GM23248 (cell line): ENCODE data around the gene PNPLA2. TPM values are rescaled to one million over a fixed set of nuclear protein-coding genes. Genes with fewer than 3 reads are reported as not detected.
A peak's percentile ranks its signal among the peaks of the same experiment; 100 is the strongest.

Source experiments
- DNase-seq: peaks from one replicate; pipeline ENCODE4 v3.0.0-alpha.2; 2015
- H2AFZ ChIP-seq: fragments of 200-600 bp; sonication (generic); 2 replicates; pipeline ENCODE4 v1.6.1; 2016; ENCODE audit warnings: antibody characterized with exemption
- H3F3A ChIP-seq: fragments of 200-600 bp; sonication (generic); 2 replicates; pipeline ENCODE4 v1.6.1; 2016; ENCODE audit warnings: mild to moderate bottlenecking, antibody characterized with exemption, mixed run types; ENCODE audit not compliant: insufficient read depth
- H3K27ac ChIP-seq: fragments of 200-600 bp; sonication (generic); 2 replicates; pipeline ENCODE4 v1.5.1; 2016; ENCODE audit warnings: mild to moderate bottlenecking
- H3K27me3 ChIP-seq: fragments of 200-600 bp; sonication (generic); replicated peaks from 2 replicates; pipeline ENCODE4 v1.6.1; 2016; ENCODE audit warnings: mild to moderate bottlenecking; ENCODE audit not compliant: insufficient read depth
- H3K36me3 ChIP-seq: fragments of 200-600 bp; sonication (generic); 2 replicates; pipeline ENCODE4 v1.6.1; 2016; ENCODE audit warnings: low read depth, mild to moderate bottlenecking
- H3K4me1 ChIP-seq: fragments of 200-600 bp; sonication (generic); 2 replicates; pipeline ENCODE4 v1.6.1; 2016; ENCODE audit warnings: mild to moderate bottlenecking; ENCODE audit not compliant: insufficient read depth
- H3K4me2 ChIP-seq: fragments of 200-600 bp; sonication (generic); one replicate; pipeline ENCODE4 v1.6.1; 2016; ENCODE audit warnings: mild to moderate bottlenecking; ENCODE audit not compliant: unreplicated experiment
- H3K4me3 ChIP-seq: fragments of 200-600 bp; sonication (generic); 2 replicates; pipeline ENCODE4 v1.5.1; 2016; ENCODE audit warnings: mild to moderate bottlenecking
- H3K79me2 ChIP-seq: fragments of 200-600 bp; sonication (generic); 2 replicates; pipeline ENCODE4 v1.6.1; 2016; ENCODE audit warnings: mild to moderate bottlenecking; ENCODE audit not compliant: insufficient read depth
- H3K9ac ChIP-seq: fragments of 200-600 bp; sonication (generic); 2 replicates; pipeline ENCODE4 v1.6.1; 2016; ENCODE audit warnings: mild to moderate bottlenecking
- H3K9me2 ChIP-seq: fragments of 200-600 bp; sonication (generic); 2 replicates; pipeline ENCODE4 v1.6.1; 2016; ENCODE audit warnings: mixed run types, mild to moderate bottlenecking, moderate library complexity; ENCODE audit not compliant: insufficient read depth
- H3K9me3 ChIP-seq: fragments of 200-600 bp; sonication (generic); one replicate; pipeline ENCODE4 v1.6.1; 2017; ENCODE audit warnings: low read depth
- H4K20me1 ChIP-seq: fragments of 200-600 bp; sonication (generic); 2 replicates; pipeline ENCODE4 v1.6.0; 2016; ENCODE audit not compliant: insufficient read depth
- EZH2 ChIP-seq: fragments of 200-600 bp; sonication (generic); IDR thresholded peaks from 2 replicates; pipeline ENCODE4 v1.6.1; 2018; ENCODE audit warnings: antibody characterized with exemption, mild to moderate bottlenecking; ENCODE audit not compliant: insufficient read depth, poor library complexity, severe bottlenecking
- EZH2phosphoT487 ChIP-seq: fragments of 200-600 bp; sonication (generic); IDR thresholded peaks from 2 replicates; pipeline ENCODE4 v1.6.1; 2018; ENCODE audit warnings: antibody characterized with exemption, moderate library complexity, mild to moderate bottlenecking, low read depth; ENCODE audit not compliant: insufficient read depth
- WGBS, 2 experiments: methylation state at CpG; one replicate each; pipeline ENCODE4 v1.1.6; 2015 to 2017; ENCODE audit warnings: low lambda C conversion rate in 2 of 2, low coverage in 1 of 2; ENCODE audit errors: missing lambda C conversion rate in 2 of 2; 5-methylcytosine and 5-hydroxymethylcytosine counted together
- in situ Hi-C: fragments of 300-500 bp; cut with MboI; formaldehyde crosslinking; loops from 2 replicates; pipeline ENCODE4 v1.15.0; 2020
- polyA plus RNA-seq: library from polyadenylated mRNA; unstranded; fragments of >200 nt; fragmentation: Nextera tagmentation; extraction: Ambion mirVana; gene quantifications from 2 replicates; pipeline ENCODE4 v1.2.1, GENCODE V29; 2016
- total RNA-seq: library from RNA; depleted of rRNA; stranded (reverse); fragments of >200 nt; shearing (Covaris generic); gene quantifications from 2 replicates; pipeline ENCODE4 v1.2.3, GENCODE V29; 2014

PNPLA2 gene
- total and polyA plus RNA-seq, 2 experiments from 2014 or later: 38.7 to 87.6 TPM

GRCh38 chr11:821512-822371, 3.0 kb downstream of the PNPLA2 start:
- Histone ChIP-seq H3F3A (peaks cover 3% of the 10 kb centered on the region; the same call in 1 of the 2 replicates), H4K20me1 (no peaks in the 10 kb centered on the region), H3K9me3 (no peaks in the 10 kb centered on the region), H3K79me2 (peaks cover 38% of the 10 kb centered on the region), H3K36me3 (peaks cover 3% of the 10 kb centered on the region; the same call in 1 of the 2 replicates), H3K27ac (peak overlapping the region; percentile 77), H3K9me2 (no peaks in the 10 kb centered on the region), H3K4me2 (peak overlapping the region; percentile 88), H3K4me1 (peaks cover 18% of the 10 kb centered on the region), H3K27me3 (peaks cover 3% of the 10 kb centered on the region; the same call in 1 of the 2 replicates), H2AFZ (no peak overlapping the region), H3K4me3 (peak overlapping the region; percentile 79), H3K9ac (peak overlapping the region; percentile 92; the same call in 1 of the 2 replicates)
- DNase-seq: no peak
- in situ Hi-C loops: no loop called here
- no peak for TF ChIP-seq EZH2phosphoT487
- TF ChIP-seq EZH2: no peak
- 84 to 88% methylated on average over 18 to 22 of the region's 22 CpGs for WGBS, 2 experiments

GRCh38 chr11:823441-824291, 5.0 kb downstream of the PNPLA2 start:
- H3F3A ChIP-seq: no peaks in the 10 kb centered on the region
- peaks cover 3% of the 10 kb centered on the region; the same call in 1 of the 2 replicates for H3K36me3 ChIP-seq
- TF ChIP-seq EZH2 (no peak), EZH2phosphoT487 (no peak)
- in situ Hi-C loops: no loop called here
- no peak overlapping the region for H2AFZ ChIP-seq
- H3K9me3 ChIP-seq: no peaks in the 10 kb centered on the region
- no peaks in the 10 kb centered on the region for H3K9me2 ChIP-seq
- 86 to 89% methylated on average over 9 to 51 of the region's 53 CpGs for WGBS, 2 experiments
- no peak overlapping the region for H3K9ac ChIP-seq
- H4K20me1 ChIP-seq: no peaks in the 10 kb centered on the region
- H3K79me2 ChIP-seq: peaks cover 38% of the 10 kb centered on the region
- H3K27me3 ChIP-seq: peaks cover 7% of the 10 kb centered on the region; the same call in 1 of the 2 replicates
- DNase-seq: no peak
- no peak overlapping the region for H3K4me2 ChIP-seq
- no peak overlapping the region for H3K4me3 ChIP-seq
- H3K4me1 ChIP-seq: peaks cover 14% of the 10 kb centered on the region
- no peak overlapping the region for H3K27ac ChIP-seq

GRCh38 chr11:824292-824880, 5.7 kb downstream of the PNPLA2 start:
- Histone ChIP-seq H3K36me3 (peaks cover 3% of the 10 kb centered on the region; the same call in 1 of the 2 replicates), H3K27ac (no peak overlapping the region), H3K27me3 (peaks cover 7% of the 10 kb centered on the region; the same call in 1 of the 2 replicates), H3K4me3 (no peak overlapping the region), H3K9me3 (no peaks in the 10 kb centered on the region), H3F3A (no peaks in the 10 kb centered on the region), H3K9ac (no peak overlapping the region), H4K20me1 (no peaks in the 10 kb centered on the region), H3K4me2 (no peak overlapping the region), H3K79me2 (peaks cover 38% of the 10 kb centered on the region), H3K9me2 (no peaks in the 10 kb centered on the region), H2AFZ (no peak overlapping the region), H3K4me1 (peaks cover 14% of the 10 kb centered on the region)
- TF ChIP-seq EZH2phosphoT487 (no peak), EZH2 (no peak)
- in situ Hi-C loops: no loop called here
- DNase-seq: no peak
- 86 to 93% methylated on average over 39 to 53 of the region's 59 CpGs for WGBS, 2 experiments

- H3K4me1 ChIP-seq: peaks cover 14% of the 10 kb centered on the region
- H4K20me1 ChIP-seq: no peaks in the 10 kb centered on the region
- no peak overlapping the region for H3K9ac ChIP-seq
- in situ Hi-C loops: no loop called here
- peaks cover 3% of the 10 kb centered on the region; the same call in 1 of the 2 replicates for H3K36me3 ChIP-seq
- H3K4me3 ChIP-seq: no peak overlapping the region
- H3K4me2 ChIP-seq: no peak overlapping the region
- H3K79me2 ChIP-seq: peaks cover 34% of the 10 kb centered on the region
- no peaks in the 10 kb centered on the region for H3K9me3 ChIP-seq
- TF ChIP-seq EZH2 (no peak), EZH2phosphoT487 (no peak)
- no peak overlapping the region for H2AFZ ChIP-seq
- DNase-seq: no peak
- H3K27me3 ChIP-seq: peaks cover 7% of the 10 kb centered on the region; the same call in 1 of the 2 replicates
- no peaks in the 10 kb centered on the region for H3F3A ChIP-seq
- WGBS, 2 experiments: 74 to 81% methylated on average over 11 of the region's 11 CpGs
- H3K9me2 ChIP-seq: no peaks in the 10 kb centered on the region
- no peak overlapping the region for H3K27ac ChIP-seq
Observed at GRCh38 chr11:824942-825341, 6.2 kb downstream of the PNPLA2 start.
